ENCODE results near the gene PAX5.

Gene PAX5

GRCh38 chr9:36846621-36847020 is 187.4 kb downstream of the PAX5 start:
- no peak for TF ChIP-seq CTCF (conservative IDR thresholded peaks at IDR 0.05)
- TF ChIP-seq ZFX (IDR thresholded peaks at IDR 0.05): no peak
- H3K27ac ChIP-seq: no peak overlapping the region

- TF ChIP-seq ZFX (IDR thresholded peaks at IDR 0.05) (no peak), CTCF (conservative IDR thresholded peaks at IDR 0.05) (no peak)
- H3K27ac ChIP-seq: no peak overlapping the region
Observed at GRCh38 chr9:36845844-36846243, 188.2 kb downstream of the PAX5 start.

GRCh38 chr9:36844961-36845360 is 189.1 kb downstream of the PAX5 start:
- TF ChIP-seq ZFX (IDR thresholded peaks at IDR 0.05): no peak
- TF ChIP-seq CTCF (conservative IDR thresholded peaks at IDR 0.05): no peak
- no peak overlapping the region for H3K27ac ChIP-seq

- H3K27ac ChIP-seq: no peak overlapping the region
- no peak for TF ChIP-seq CTCF (conservative IDR thresholded peaks at IDR 0.05)
- TF ChIP-seq ZFX (IDR thresholded peaks at IDR 0.05): no peak
Observed at GRCh38 chr9:36843964-36844363, 190.1 kb downstream of the PAX5 start.

GRCh38 chr9:36842560-36843530 is 191.2 kb downstream of the PAX5 start:
- TF ChIP-seq ZFX (IDR thresholded peaks at IDR 0.05) (no peak), CTCF (conservative IDR thresholded peaks at IDR 0.05) (no peak)

GRCh38 chr9:36840898-36841536 is 193.1 kb downstream of the PAX5 start:
- TF ChIP-seq CTCF (conservative IDR thresholded peaks at IDR 0.05): no peak
- no peak overlapping the region for H3K27ac ChIP-seq

More at GRCh38 chr9:36842560-36843530, 191.2 kb downstream of the PAX5 start:
- no peak overlapping the region for H3K27ac ChIP-seq
